Subcutaneous abdominal adipose tissue (tissue), 5 donors: ENCODE data around the gene CAV1.
A peak's percentile ranks its signal among the peaks of the same experiment; 100 is the strongest.

Source experiments
- H3K27ac ChIP-seq: one replicate; pipeline ENCODE4 v1.7.0; 2013; ENCODE audit warnings: low read depth, mild to moderate bottlenecking, inconsistent platforms, low read length, moderate library complexity
- H3K27me3 ChIP-seq, 5 donors: one replicate each; pipeline ENCODE4 v1.7.0; 2013; ENCODE audit warnings: low read length in 5 of 5, inconsistent platforms in 1 of 5; ENCODE audit not compliant: control insufficient read depth in 5 of 5, insufficient read depth in 4 of 5
- H3K36me3 ChIP-seq, 5 donors: one replicate each; pipeline ENCODE4 v1.7.0; 2013; ENCODE audit warnings: low read length in 5 of 5; ENCODE audit not compliant: control insufficient read depth in 5 of 5, insufficient read depth in 5 of 5
- H3K4me1 ChIP-seq, 5 donors: one replicate each; pipeline ENCODE4 v1.7.0; 2013; ENCODE audit warnings: low read length in 5 of 5, mild to moderate bottlenecking in 3 of 5, moderate library complexity in 1 of 5; ENCODE audit not compliant: control insufficient read depth in 5 of 5, insufficient read depth in 5 of 5
- H3K4me3 ChIP-seq, 5 donors: one replicate each; pipeline ENCODE4 v1.7.0; 2013; ENCODE audit warnings: low read length in 5 of 5, low read depth in 1 of 5
- H3K9ac ChIP-seq, 5 donors: one replicate each; pipeline ENCODE4 v1.7.0; 2013; ENCODE audit warnings: low read length in 5 of 5, mild to moderate bottlenecking in 4 of 5, moderate library complexity in 3 of 5
- H3K9me3 ChIP-seq, 5 donors: one replicate each; pipeline ENCODE4 v1.7.0; 2013; ENCODE audit warnings: low read length in 5 of 5; ENCODE audit not compliant: control insufficient read depth in 5 of 5
- donor health status: healthy.
- donor health status: healthy.
- donor health status: healthy.
- donor health status: healthy.
- donor health status: healthy.

The CAV1 gene

GRCh38 chr7:116575853-116576252, 51.0 kb downstream of the CAV1 start:
- H3K27ac ChIP-seq = no peak overlapping the region
- H3K9me3 ChIP-seq = no peaks in the 10 kb centered on the region
- H3K9ac ChIP-seq = no peak overlapping the region
- H3K27me3 ChIP-seq = no peaks in the 10 kb centered on the region
- H3K4me3 ChIP-seq = no peak overlapping the region
- no peaks in the 10 kb centered on the region for H3K36me3 ChIP-seq
- H3K4me1 ChIP-seq = peaks cover 3 to 49% (median 20%) of the 10 kb centered on the region in 5 donors

GRCh38 chr7:116576350-116577319, 51.8 kb downstream of the CAV1 start:
- H3K4me3 ChIP-seq = no peak overlapping the region
- no peak overlapping the region for H3K9ac ChIP-seq
- peak overlapping the region; percentile 71 for H3K27ac ChIP-seq
- no peaks in the 10 kb centered on the region for H3K9me3 ChIP-seq
- no peaks in the 10 kb centered on the region for H3K36me3 ChIP-seq
- H3K27me3 ChIP-seq = no peaks in the 10 kb centered on the region
- H3K4me1 ChIP-seq = peaks cover 3 to 42% (median 20%) of the 10 kb centered on the region in 5 donors

- Histone ChIP-seq H3K27ac (peak overlapping the region; percentile 71), H3K4me3 (peak overlapping the region in 1 of 5 donors; percentile 11), H3K9ac (no peak overlapping the region), H3K36me3 (no peaks in the 10 kb centered on the region), H3K27me3 (no peaks in the 10 kb centered on the region), H3K9me3 (no peaks in the 10 kb centered on the region), H3K4me1 (peaks cover 5 to 45% (median 23%) of the 10 kb centered on the region in 5 donors)
Measured at GRCh38 chr7:116577320-116577871, 52.6 kb downstream of the CAV1 start.

GRCh38 chr7:116578526-116578925, 53.7 kb downstream of the CAV1 start:
- no peak overlapping the region for H3K9ac ChIP-seq
- H3K9me3 ChIP-seq = no peaks in the 10 kb centered on the region
- H3K36me3 ChIP-seq = no peaks in the 10 kb centered on the region
- no peaks in the 10 kb centered on the region for H3K27me3 ChIP-seq
- peaks cover 12 to 50% (median 34%) of the 10 kb centered on the region in 5 donors for H3K4me1 ChIP-seq
- no peak overlapping the region for H3K27ac ChIP-seq
- H3K4me3 ChIP-seq = no peak overlapping the region

GRCh38 chr7:116579322-116579721, 54.5 kb downstream of the CAV1 start:
- no peaks in the 10 kb centered on the region for H3K36me3 ChIP-seq
- H3K27me3 ChIP-seq = no peaks in the 10 kb centered on the region
- H3K9ac ChIP-seq = no peak overlapping the region
- H3K4me3 ChIP-seq = no peak overlapping the region
- H3K9me3 ChIP-seq = no peaks in the 10 kb centered on the region
- H3K4me1 ChIP-seq = peaks cover 12 to 44% (median 39%) of the 10 kb centered on the region in 5 donors
- H3K27ac ChIP-seq = no peak overlapping the region

GRCh38 chr7:116579835-116580234, 55.0 kb downstream of the CAV1 start:
- H3K27me3 ChIP-seq = no peaks in the 10 kb centered on the region
- no peak overlapping the region for H3K9ac ChIP-seq
- no peak overlapping the region for H3K4me3 ChIP-seq
- peaks cover 12 to 41% (median 37%) of the 10 kb centered on the region in 5 donors for H3K4me1 ChIP-seq
- H3K9me3 ChIP-seq = no peaks in the 10 kb centered on the region
- no peak overlapping the region for H3K27ac ChIP-seq
- no peaks in the 10 kb centered on the region for H3K36me3 ChIP-seq

GRCh38 chr7:116582164-116582732, 57.4 kb downstream of the CAV1 start:
- Histone ChIP-seq H3K9ac (no peak overlapping the region), H3K9me3 (no peaks in the 10 kb centered on the region), H3K27me3 (no peaks in the 10 kb centered on the region), H3K4me1 (peaks cover 12 to 35% (median 28%) of the 10 kb centered on the region in 5 donors), H3K27ac (peak overlapping the region; percentile 82), H3K36me3 (no peaks in the 10 kb centered on the region), H3K4me3 (peak overlapping the region in 2 of 5 donors; percentile 23 to 40)

- peak overlapping the region; percentile 82 for H3K27ac ChIP-seq
Measured at GRCh38 chr7:116582806-116583444, 58.1 kb downstream of the CAV1 start.

GRCh38 chr7:116583653-116584052, 58.8 kb downstream of the CAV1 start:
- peak overlapping the region; percentile 82 for H3K27ac ChIP-seq
- H3K4me3 ChIP-seq = peak overlapping the region in 1 of 5 donors; percentile 14
- H3K4me1 ChIP-seq = peaks cover 14 to 33% (median 22%) of the 10 kb centered on the region in 5 donors
- H3K27me3 ChIP-seq = no peaks in the 10 kb centered on the region
- no peak overlapping the region for H3K9ac ChIP-seq
- no peaks in the 10 kb centered on the region for H3K9me3 ChIP-seq
- no peaks in the 10 kb centered on the region for H3K36me3 ChIP-seq

More at GRCh38 chr7:116582806-116583444, 58.1 kb downstream of the CAV1 start:
- Histone ChIP-seq H3K36me3 (no peaks in the 10 kb centered on the region), H3K4me1 (peaks cover 9 to 29% (median 21%) of the 10 kb centered on the region in 5 donors), H3K27me3 (no peaks in the 10 kb centered on the region), H3K9ac (peak overlapping the region in 1 of 5 donors; percentile 63), H3K9me3 (no peaks in the 10 kb centered on the region), H3K4me3 (peak overlapping the region in 4 of 5 donors; percentile 1 to 40 (median 17))
